ENCODE measurements around the gene MPO. TPM values are rescaled to one million over a fixed set of nuclear protein-coding genes. Genes with fewer than 3 reads are reported as not detected.

The MPO gene
- total RNA-seq, 2 donors from 2014 or later: not detected

DNA sequence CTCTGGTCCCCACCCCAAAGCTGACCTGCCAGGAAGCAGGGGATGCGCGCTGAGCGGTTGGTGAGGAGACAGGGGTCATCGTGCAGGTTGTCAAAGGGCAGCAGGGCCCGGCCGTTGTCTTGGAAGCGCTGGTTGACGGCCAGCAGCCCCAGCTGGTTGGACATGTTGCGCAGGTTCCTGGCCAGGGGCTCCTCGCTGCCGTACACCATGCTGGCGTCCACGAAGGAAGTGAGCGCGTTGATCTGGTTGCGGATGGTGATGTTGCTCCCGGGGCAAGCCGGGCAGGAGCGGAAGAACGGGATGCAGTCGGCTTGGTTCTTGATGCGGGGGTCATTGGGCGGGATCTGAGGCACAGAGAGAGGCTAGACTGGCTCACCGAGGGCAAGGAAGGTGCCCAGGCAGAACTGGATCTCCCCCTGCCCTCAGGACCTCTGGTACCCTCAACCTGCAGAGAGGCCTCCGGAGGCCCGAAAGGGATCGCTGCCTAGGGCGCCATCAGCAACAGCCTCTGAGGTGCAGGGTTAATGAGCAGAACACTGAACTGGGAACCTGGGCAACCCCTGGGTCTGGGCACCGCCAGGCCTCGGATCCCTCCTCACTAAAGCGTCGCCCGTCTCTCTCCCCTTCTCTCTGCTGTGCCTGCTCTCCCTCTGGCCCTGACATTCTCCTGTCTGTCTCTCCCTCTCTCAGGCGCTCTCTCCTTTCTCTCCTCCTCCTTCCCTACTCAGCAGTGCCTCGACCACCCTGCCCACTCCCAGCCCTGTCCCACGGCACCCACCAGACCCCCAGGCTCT, 2.7 kb downstream of the MPO start:
- DNase-seq (ENCODE audit: low spot score in 2 of 2): no peak
- Mint-ChIP-seq H3K36me3 (no peaks in the 10 kb centered on the region), H3K9me3 (no peaks in the 10 kb centered on the region), H3K27ac (no peak overlapping the region)
- no peak for ATAC-seq

- no peak overlapping the region for H3K27ac Mint-ChIP-seq
- H3K36me3 Mint-ChIP-seq: no peaks in the 10 kb centered on the region
- DNase-seq (ENCODE audit: low spot score in 2 of 2) (no peak), ATAC-seq (no peak)
- H3K9me3 Mint-ChIP-seq: no peaks in the 10 kb centered on the region
Observed at GRCh38 chr17:58277107-58277801, 3.5 kb downstream of the MPO start.

DNA sequence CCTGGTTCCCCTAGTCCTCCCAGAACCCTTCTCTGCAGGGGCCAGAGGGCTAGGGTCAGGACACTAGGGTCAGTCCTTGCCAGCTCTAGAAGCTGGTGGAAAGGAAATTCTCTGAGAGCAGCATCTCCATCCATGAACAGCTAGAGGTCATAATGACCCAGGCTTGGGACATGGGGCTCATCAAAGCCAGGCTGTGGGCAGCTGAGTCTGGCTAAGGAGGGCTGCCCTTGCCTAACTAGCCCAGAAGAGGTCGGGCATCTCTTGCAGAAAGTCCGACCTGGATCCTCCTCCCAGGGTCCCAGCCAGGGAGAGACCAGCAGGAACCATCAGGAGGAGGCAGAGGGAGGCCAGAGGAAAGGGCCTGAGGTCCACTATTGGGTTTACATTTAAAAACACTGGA, 4.3 kb downstream of the MPO start:
- Mint-ChIP-seq H3K27ac (no peak overlapping the region), H3K36me3 (no peaks in the 10 kb centered on the region), H3K9me3 (no peaks in the 10 kb centered on the region)
- ATAC-seq (no peak), DNase-seq (ENCODE audit: low spot score in 2 of 2) (no peak)

DNA sequence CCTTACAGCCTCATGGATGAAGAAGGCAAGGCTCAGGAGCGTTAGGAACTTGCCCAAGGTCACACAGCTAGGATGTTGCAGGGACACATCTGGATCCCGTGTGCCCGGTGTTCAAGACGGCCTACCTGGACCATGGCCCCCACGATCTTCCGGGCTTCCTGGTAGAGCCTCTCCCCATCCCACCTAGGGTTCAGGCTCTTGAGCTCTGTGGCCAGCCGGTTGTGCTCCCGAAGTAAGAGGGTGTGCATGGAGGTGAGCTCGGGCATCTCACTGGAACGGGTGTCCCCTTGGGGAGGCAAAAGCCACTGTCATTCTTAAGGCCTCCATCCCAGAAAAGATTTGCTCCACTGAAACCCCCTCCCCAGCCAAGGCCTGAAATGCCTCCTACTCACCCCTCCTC, 5.3 kb downstream of the MPO start:
- Mint-ChIP-seq H3K36me3 (no peaks in the 10 kb centered on the region), H3K9me3 (no peaks in the 10 kb centered on the region), H3K27ac (no peak overlapping the region)
- DNase-seq (ENCODE audit: low spot score in 2 of 2) (no peak), ATAC-seq (no peak)

DNA sequence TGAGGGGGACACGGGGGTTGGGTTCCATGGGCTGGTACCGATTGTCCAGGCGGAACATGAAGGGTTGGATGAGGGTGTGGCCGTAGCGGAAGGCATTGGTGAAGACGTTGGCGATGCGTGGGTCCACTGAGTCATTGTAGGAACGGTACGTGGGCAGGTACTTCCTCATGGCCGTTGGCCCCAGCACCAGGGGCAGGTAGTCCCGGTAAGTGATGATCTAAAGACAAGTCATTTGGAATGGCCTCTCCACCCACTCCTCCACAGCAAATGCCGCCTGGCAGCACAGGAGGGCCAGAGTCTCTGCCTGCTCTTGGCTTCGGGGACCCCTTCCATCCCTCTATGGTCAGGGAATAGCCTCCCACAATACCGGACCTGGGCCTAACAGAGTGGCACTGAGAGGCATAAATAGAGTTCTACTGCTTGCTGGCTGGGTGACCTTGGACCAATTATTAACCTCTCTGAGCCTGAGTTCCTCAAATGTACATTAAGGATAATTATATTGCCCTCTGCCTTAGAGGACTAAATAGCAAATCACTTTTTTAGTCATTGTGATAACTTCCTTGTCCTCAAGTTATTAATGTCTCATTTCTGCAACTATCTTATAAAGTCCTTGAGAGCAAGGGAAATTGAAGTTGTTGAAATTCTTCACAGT, 7.2 kb downstream of the MPO start:
- Mint-ChIP-seq H3K27ac (peak overlapping the region in 1 of 2 donors; percentile 50), H3K36me3 (no peaks in the 10 kb centered on the region), H3K9me3 (no peaks in the 10 kb centered on the region)
- no peak for ATAC-seq
- no peak for DNase-seq (ENCODE audit: low spot score in 2 of 2)

DNA sequence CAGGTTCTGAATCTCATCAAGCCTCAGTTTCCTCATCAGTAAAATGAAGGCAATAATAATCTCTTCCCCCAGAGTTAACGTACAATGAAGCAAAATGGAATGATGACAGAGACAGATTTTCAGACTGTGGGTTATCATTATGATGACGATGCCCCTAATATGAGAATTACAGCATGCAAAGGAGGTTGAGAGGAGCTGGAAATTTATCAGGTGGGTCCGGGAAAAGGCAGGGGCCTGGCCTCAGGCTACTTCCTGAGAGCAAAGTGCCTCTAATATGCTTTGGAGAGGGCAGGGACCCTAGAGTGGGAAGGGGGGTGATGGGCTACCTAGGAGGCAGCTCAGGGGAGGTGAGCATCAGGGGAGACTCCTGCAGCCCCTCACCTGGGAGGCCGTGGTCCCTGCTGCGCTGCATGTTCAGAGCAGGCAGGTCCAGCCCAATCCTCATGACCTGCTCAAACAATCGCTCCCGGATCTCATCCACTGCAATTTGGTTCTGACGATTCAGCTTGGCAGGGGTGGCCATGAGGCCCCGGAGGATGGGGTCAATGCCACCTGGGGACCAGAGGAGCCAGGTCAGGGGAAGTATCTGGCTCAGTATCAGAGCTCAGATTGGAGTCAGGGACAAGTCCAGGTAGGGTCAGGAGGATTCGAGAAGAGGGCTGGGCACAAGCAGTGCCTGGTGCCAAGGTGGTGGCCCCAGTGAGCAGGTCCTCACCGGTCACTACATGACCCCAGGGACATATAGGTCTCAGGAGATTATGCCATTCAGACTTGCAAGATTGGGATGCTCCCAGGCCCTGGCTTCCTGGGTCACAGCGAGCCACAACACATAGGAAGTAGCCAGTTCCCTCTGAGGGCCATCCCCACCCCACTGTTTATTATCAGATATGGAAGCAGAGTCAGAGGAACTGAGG, 8.1 kb downstream of the MPO start:
- Mint-ChIP-seq H3K9me3 (no peaks in the 10 kb centered on the region), H3K27ac (no peak overlapping the region), H3K36me3 (no peaks in the 10 kb centered on the region)
- no peak for DNase-seq (ENCODE audit: low spot score in 2 of 2)
- no peak for ATAC-seq

DNA sequence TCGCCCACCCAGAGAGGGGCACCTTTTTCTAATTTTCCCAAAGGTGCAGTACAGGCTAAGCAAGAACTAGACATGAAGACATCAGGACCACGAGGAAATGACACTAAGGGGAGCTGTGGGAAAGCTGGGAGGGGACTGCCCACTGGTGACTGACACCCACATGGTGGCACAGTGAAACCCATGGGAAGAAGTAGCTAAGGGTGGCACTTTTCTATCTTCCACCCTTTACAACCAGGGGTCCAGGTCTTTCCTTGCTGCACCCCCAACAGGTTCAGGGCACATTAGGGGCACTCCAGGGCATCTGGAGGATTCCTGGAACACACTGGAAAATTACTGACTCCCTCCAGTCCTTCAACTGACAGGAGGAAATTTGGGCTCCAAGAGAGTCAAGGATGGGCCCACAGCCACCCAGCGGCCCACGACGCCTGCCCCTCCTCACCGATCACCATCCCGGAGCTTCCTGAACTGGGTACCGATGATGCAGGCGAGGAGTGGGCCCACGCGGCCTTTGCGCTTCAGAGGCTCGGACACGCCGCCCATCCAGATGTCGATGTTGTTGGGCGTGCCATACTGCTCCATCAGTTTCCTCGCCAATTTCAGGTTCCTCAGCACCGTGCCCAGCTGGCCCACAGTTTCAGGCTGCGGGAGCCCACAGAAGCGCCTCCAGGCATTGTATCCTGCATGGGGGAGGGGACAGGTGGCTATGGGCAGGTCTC, 9.4 kb downstream of the MPO start:
- H3K9me3 Mint-ChIP-seq: no peaks in the 10 kb centered on the region
- no peak overlapping the region for H3K27ac Mint-ChIP-seq
- ATAC-seq: no peak
- no peak for DNase-seq (ENCODE audit: low spot score in 2 of 2)
- H3K36me3 Mint-ChIP-seq: no peaks in the 10 kb centered on the region

- Mint-ChIP-seq H3K27ac (no peak overlapping the region), H3K36me3 (no peaks in the 10 kb centered on the region), H3K9me3 (no peaks in the 10 kb centered on the region)
- ATAC-seq (no peak), DNase-seq (ENCODE audit: low spot score in 2 of 2) (no peak)
Observed at GRCh38 chr17:58270476-58271215, 10.1 kb downstream of the MPO start.

DNA sequence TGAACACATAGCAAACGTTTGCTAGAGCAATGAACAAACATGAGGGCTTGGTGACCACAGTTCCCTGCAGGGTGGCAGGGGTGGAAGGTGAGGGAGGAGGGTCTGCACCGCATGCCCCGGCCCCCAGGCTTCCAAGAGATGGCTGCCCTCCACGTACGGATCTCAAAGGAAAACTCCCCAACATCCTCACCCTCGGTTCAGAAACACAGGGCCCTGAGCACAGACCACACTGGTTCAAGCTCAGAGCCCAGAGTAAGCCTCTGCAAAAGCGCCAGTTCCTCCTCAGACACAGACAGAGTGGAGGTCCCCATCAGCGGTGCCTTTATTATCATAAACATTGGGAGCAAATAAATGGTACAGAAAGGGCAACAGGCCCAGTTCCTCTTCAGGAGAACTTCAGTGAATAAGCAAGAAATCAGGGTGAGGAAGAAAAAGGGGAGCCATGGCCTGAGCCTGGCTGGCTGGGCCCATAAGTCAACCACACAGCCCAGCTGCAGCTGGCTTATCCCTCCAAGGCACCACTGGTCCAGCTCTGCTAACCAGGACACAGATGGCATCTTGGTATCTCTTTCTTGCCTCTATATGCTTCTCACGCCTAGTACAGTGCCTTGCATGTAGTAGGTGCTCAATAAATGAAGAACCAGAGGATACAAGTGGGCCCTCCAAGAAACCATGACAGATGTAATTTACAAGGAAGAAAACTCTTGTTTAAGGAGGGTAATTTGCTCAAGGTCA, 11.0 kb downstream of the MPO start:
- no peaks in the 10 kb centered on the region for H3K36me3 Mint-ChIP-seq
- no peak for DNase-seq (ENCODE audit: low spot score in 2 of 2)
- no peaks in the 10 kb centered on the region for H3K9me3 Mint-ChIP-seq
- ATAC-seq: no peak
- no peak overlapping the region for H3K27ac Mint-ChIP-seq

- ATAC-seq: no peak
- Mint-ChIP-seq H3K36me3 (no peaks in the 10 kb centered on the region), H3K9me3 (no peaks in the 10 kb centered on the region)
Observed at GRCh38 chr17:58268774-58269556, 11.8 kb downstream of the MPO start.

DNA sequence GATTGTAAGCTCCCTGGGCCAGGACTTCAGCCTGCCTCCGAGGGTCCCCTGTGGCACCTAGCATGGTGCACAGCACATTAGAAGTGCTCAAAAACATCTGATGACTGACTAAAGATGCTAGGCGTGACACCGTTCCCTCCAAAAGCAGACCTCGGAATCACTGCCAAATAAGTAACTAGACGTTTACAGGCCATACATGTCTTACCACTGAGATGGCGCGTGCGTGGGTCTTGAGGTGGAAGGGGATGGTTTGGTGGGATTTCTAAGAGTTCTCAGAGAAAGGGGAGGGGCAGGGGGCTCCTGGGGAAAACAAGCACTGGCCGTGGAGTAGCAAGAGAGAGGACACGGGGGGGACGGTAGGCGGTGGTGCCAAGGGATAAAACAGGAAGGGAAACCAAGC, 12.4 kb downstream of the MPO start:
- DNase-seq (ENCODE audit: low spot score in 2 of 2): no peak
- ATAC-seq: no peak
- Mint-ChIP-seq H3K9me3 (no peaks in the 10 kb centered on the region), H3K36me3 (no peaks in the 10 kb centered on the region), H3K27ac (no peak overlapping the region)

More at GRCh38 chr17:58268774-58269556, 11.8 kb downstream of the MPO start:
- no peak for DNase-seq (ENCODE audit: low spot score in 2 of 2)
- peak overlapping the region in 1 of 2 donors; percentile 62 for H3K27ac Mint-ChIP-seq

GRCh38 chr17:58267347-58268324, 13.1 kb downstream of the MPO start:
- Mint-ChIP-seq H3K9me3 (no peaks in the 10 kb centered on the region), H3K36me3 (no peaks in the 10 kb centered on the region), H3K27ac (no peak overlapping the region)
- no peak for DNase-seq (ENCODE audit: low spot score in 2 of 2)
- no peak for ATAC-seq

Data from activated naive CD4-positive, alpha-beta T cell treated with anti-CD3 and anti-CD28 coated beads, Interleukin-2, amount 50 U/mL, for 72 hours (primary cell).